Measurements from ENCODE around the gene POU2F3. TPM values are rescaled to one million over a fixed set of nuclear protein-coding genes. Genes with fewer than 3 reads are reported as not detected.

Gene POU2F3
- total and polyA plus RNA-seq, 2 donors (not counting 1 experiment from before 2014, with no cell fraction given), result not detected

DNA sequence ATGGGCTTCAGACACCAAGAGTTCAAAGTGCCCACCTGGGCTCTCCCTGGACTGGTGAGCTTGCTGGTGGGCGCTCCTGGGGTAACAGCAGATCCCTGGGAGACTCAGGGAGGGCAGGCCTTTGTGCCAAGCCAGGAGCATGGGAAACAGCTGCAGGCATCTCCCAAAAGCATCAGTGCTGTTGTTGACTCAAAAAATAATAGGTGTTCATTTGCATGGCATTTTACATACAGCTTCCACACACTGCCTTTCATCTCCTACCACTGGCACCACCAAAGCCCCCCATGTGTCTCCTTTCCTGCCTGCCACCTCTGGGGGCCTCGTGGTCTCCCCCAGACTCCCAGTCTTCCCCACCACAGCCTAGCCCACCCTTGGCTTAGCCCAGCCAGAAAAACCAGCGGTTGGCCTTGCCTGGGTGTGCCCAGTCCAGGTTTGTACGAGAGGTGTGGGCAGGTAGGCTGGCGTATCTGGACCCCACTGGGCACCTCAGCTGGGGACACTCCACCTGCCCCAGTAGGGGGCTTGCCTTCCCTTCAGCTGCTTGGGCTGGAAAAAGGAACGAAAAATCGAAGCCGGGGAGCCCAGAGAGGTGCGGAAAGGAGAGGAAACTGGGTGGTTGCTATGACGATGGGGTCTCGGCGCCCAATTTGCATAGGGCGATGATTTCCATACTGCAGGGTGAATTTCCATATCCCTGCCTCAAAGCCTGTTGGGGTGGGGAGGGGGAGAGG lies 15.0 kb downstream of the POU2F3 start:
- no peaks in the 10 kb centered on the region for H3K9me3 ChIP-seq (ENCODE audit: control insufficient read depth, insufficient read depth, low read depth, low read length)
- H3K4me3 ChIP-seq (replicated peaks in 1 of 4; ENCODE audit: control extremely low read depth in 1 of 4, insufficient read depth in 1 of 4, low read depth in 3 of 4, low read length in 4 of 4), result no peak overlapping the region
- no peak overlapping the region for H3K9ac ChIP-seq (ENCODE audit: insufficient read depth, low read length)
- H3K36me3 ChIP-seq (ENCODE audit: control insufficient read depth, insufficient read depth, low read length), result no peaks in the 10 kb centered on the region
- H3K4me1 ChIP-seq (ENCODE audit: control insufficient read depth, extremely low read depth, insufficient read depth, low read length), result no peaks in the 10 kb centered on the region
- no peak overlapping the region for H3K27ac ChIP-seq (ENCODE audit: insufficient read depth, low read length)
- no peaks in the 10 kb centered on the region for H4K20me1 ChIP-seq (ENCODE audit: control insufficient read depth, extremely low read depth, insufficient read depth, low read length)
- H2AFZ ChIP-seq (ENCODE audit: low read length), result no peak overlapping the region
- peaks cover 23% of the 10 kb centered on the region for H3K27me3 ChIP-seq (ENCODE audit: control insufficient read depth, insufficient read depth, low read length)
- no peak overlapping the region for H3K4me2 ChIP-seq (ENCODE audit: extremely low read depth, insufficient read depth, low read length)
- TF ChIP-seq, protein P1, sequence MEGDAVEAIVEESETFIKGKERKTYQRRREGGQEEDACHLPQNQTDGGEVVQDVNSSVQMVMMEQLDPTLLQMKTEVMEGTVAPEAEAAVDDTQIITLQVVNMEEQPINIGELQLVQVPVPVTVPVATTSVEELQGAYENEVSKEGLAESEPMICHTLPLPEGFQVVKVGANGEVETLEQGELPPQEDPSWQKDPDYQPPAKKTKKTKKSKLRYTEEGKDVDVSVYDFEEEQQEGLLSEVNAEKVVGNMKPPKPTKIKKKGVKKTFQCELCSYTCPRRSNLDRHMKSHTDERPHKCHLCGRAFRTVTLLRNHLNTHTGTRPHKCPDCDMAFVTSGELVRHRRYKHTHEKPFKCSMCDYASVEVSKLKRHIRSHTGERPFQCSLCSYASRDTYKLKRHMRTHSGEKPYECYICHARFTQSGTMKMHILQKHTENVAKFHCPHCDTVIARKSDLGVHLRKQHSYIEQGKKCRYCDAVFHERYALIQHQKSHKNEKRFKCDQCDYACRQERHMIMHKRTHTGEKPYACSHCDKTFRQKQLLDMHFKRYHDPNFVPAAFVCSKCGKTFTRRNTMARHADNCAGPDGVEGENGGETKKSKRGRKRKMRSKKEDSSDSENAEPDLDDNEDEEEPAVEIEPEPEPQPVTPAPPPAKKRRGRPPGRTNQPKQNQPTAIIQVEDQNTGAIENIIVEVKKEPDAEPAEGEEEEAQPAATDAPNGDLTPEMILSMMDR (conservative IDR thresholded peaks at IDR 0.05 in 1 of 2, IDR thresholded peaks at IDR 0.05 in 1 of 2; ENCODE audit: low read depth in 1 of 2, low read length in 2 of 2), result no peak
- no peak for TF ChIP-seq EZH2 (IDR thresholded peaks at IDR 0.05; ENCODE audit: low read length, missing control alignments)
- no peak for DNase-seq (ENCODE audit: low read depth in 2 of 2)
- no peaks in the 10 kb centered on the region for H3K79me2 ChIP-seq (ENCODE audit: control insufficient read depth, insufficient read depth, low read length)

DNA sequence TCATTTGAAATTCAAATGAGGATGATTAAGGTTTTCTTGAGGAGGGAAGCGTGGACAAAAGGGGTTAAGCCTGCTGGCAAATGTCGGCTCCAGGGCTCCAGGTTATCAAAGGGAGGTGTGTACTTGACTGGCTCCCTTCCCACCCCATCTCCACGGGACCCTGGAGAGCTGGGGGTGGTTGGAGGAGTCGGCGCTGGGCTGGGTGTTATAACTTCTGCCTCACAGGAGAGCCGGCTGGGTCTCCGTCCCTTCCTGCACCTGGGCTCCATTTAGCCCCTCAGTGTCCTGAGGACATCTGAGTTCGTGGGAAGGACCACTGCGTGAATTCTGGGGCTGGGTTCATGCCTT lies 15.6 kb downstream of the POU2F3 start:
- peaks cover 23% of the 10 kb centered on the region for H3K27me3 ChIP-seq (ENCODE audit: control insufficient read depth, insufficient read depth, low read length)
- H3K4me3 ChIP-seq (replicated peaks in 1 of 4; ENCODE audit: control extremely low read depth in 1 of 4, insufficient read depth in 1 of 4, low read depth in 3 of 4, low read length in 4 of 4), result no peak overlapping the region
- no peaks in the 10 kb centered on the region for H3K36me3 ChIP-seq (ENCODE audit: control insufficient read depth, insufficient read depth, low read length)
- TF ChIP-seq EZH2 (IDR thresholded peaks at IDR 0.05; ENCODE audit: low read length, missing control alignments), result no peak
- TF ChIP-seq, protein P1 (conservative IDR thresholded peaks at IDR 0.05 in 1 of 2, IDR thresholded peaks at IDR 0.05 in 1 of 2; ENCODE audit: low read depth in 1 of 2, low read length in 2 of 2), result no peak
- H3K4me1 ChIP-seq (ENCODE audit: control insufficient read depth, extremely low read depth, insufficient read depth, low read length), result no peaks in the 10 kb centered on the region
- H3K27ac ChIP-seq (ENCODE audit: insufficient read depth, low read length), result no peak overlapping the region
- no peaks in the 10 kb centered on the region for H4K20me1 ChIP-seq (ENCODE audit: control insufficient read depth, extremely low read depth, insufficient read depth, low read length)
- no peak overlapping the region for H2AFZ ChIP-seq (ENCODE audit: low read length)
- no peaks in the 10 kb centered on the region for H3K79me2 ChIP-seq (ENCODE audit: control insufficient read depth, insufficient read depth, low read length)
- no peaks in the 10 kb centered on the region for H3K9me3 ChIP-seq (ENCODE audit: control insufficient read depth, insufficient read depth, low read depth, low read length)
- no peak overlapping the region for H3K9ac ChIP-seq (ENCODE audit: insufficient read depth, low read length)
- no peak overlapping the region for H3K4me2 ChIP-seq (ENCODE audit: extremely low read depth, insufficient read depth, low read length)
- no peak for DNase-seq (ENCODE audit: low read depth in 2 of 2)

DNA sequence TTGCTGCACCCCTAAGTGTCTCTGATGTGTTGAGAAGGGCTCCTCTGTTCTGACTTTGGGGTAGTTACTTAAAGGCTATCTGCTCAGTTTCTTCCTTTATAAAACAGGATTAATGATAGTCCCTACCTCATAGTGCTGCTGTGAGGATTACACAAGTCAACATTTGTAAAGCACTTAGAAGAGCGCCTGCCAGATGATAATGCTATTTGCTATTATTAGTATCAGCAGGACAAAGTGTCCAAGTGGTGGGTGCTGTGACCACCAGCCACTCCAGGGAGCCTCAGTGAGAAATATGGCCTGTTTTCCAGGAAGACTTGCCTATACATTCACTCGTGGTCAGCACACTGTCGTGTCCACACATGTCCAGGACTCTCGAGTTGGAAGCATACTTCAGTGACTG lies 16.2 kb downstream of the POU2F3 start:
- Histone ChIP-seq H3K4me1 (ENCODE audit: control insufficient read depth, extremely low read depth, insufficient read depth, low read length) (no peaks in the 10 kb centered on the region), H3K4me2 (ENCODE audit: extremely low read depth, insufficient read depth, low read length) (no peak overlapping the region), H3K4me3 (replicated peaks in 1 of 4; ENCODE audit: control extremely low read depth in 1 of 4, insufficient read depth in 1 of 4, low read depth in 3 of 4, low read length in 4 of 4) (no peak overlapping the region), H3K27me3 (ENCODE audit: control insufficient read depth, insufficient read depth, low read length) (peaks cover 23% of the 10 kb centered on the region), H2AFZ (ENCODE audit: low read length) (no peak overlapping the region), H3K79me2 (ENCODE audit: control insufficient read depth, insufficient read depth, low read length) (no peaks in the 10 kb centered on the region), H4K20me1 (ENCODE audit: control insufficient read depth, extremely low read depth, insufficient read depth, low read length) (no peaks in the 10 kb centered on the region), H3K9ac (ENCODE audit: insufficient read depth, low read length) (no peak overlapping the region), H3K27ac (ENCODE audit: insufficient read depth, low read length) (no peak overlapping the region), H3K36me3 (ENCODE audit: control insufficient read depth, insufficient read depth, low read length) (no peaks in the 10 kb centered on the region), H3K9me3 (ENCODE audit: control insufficient read depth, insufficient read depth, low read depth, low read length) (no peaks in the 10 kb centered on the region)
- DNase-seq (ENCODE audit: low read depth in 2 of 2), result no peak
- no peak for TF ChIP-seq EZH2 (IDR thresholded peaks at IDR 0.05; ENCODE audit: low read length, missing control alignments)
- TF ChIP-seq, protein P1 (conservative IDR thresholded peaks at IDR 0.05 in 1 of 2, IDR thresholded peaks at IDR 0.05 in 1 of 2; ENCODE audit: low read depth in 1 of 2, low read length in 2 of 2), result no peak
